Natural killer cell treated with Interleukin-12 subunit alpha and Interleukin-12 subunit beta and Interleukin-15 and Interleukin-18, amount 100 ng/mL, for 72 hours (primary cell): ENCODE results near the gene MAP1LC3B2. TPM values are rescaled to one million over a fixed set of nuclear protein-coding genes. Genes with fewer than 3 reads are reported as not detected.
"Not testable (repeated sequence)": the region's sequence is repeated elsewhere in the genome, so short reads cannot be mapped to it uniquely, and the experiment has no call there.

ENCODE experiments used
- ATAC-seq, 2 donors: fragments of 150-1000 bp; cut with Tn5 transposase in 1 of 2; sonication (Bioruptor Pico), chemical (Tn5 transposase) in 1 of 2; 2 replicates each; pipeline ENCODE4 v1.10.0; 2021
- DNase-seq: peaks from one replicate; pipeline ENCODE4 v3.0.0; 2022; ENCODE audit warnings: low spot score
- H3K27ac Mint-ChIP-seq, 2 donors: 1 replicate in 1 of 2; 2 replicates in 1 of 2; pipeline ENCODE4 v1.8.0; 2022; ENCODE audit warnings: mixed read lengths in 2 of 2, mild to moderate bottlenecking in 1 of 2, moderate library complexity in 1 of 2
- H3K27me3 Mint-ChIP-seq, 2 donors: 1 replicate in 1 of 2; 2 replicates in 1 of 2; pipeline ENCODE4 v1.8.0; 2022; ENCODE audit warnings: mixed read lengths in 2 of 2
- H3K36me3 Mint-ChIP-seq: one replicate; pipeline ENCODE4 v1.8.0; 2022; ENCODE audit warnings: mixed read lengths
- H3K4me1 Mint-ChIP-seq, 2 donors: 1 replicate in 1 of 2; 2 replicates in 1 of 2; pipeline ENCODE4 v1.8.0; 2022; ENCODE audit warnings: low read depth in 2 of 2, mixed read lengths in 2 of 2, mild to moderate bottlenecking in 1 of 2
- H3K4me3 Mint-ChIP-seq: one replicate; pipeline ENCODE4 v1.8.0; 2022; ENCODE audit warnings: mixed read lengths
- H3K9me3 Mint-ChIP-seq: 2 replicates; pipeline ENCODE4 v1.8.0; 2022; ENCODE audit warnings: mixed read lengths
- total RNA-seq, 2 donors: library from RNA; stranded (reverse); gene quantifications; one replicate each; pipeline ENCODE4 v1.2.3, GENCODE V29; 2022

MAP1LC3B2 gene
- total RNA-seq, 2 donors from 2014 or later: 1.2 to 2.8 TPM

GRCh38 chr12:116556964-116557698, 2.0 kb upstream of the MAP1LC3B2 start:
- Mint-ChIP-seq H3K4me1 (peaks cover 15 to 23% of the 10 kb centered on the region in 2 donors), H3K27me3 (peaks cover 7 to 12% of the 10 kb centered on the region in 2 donors), H3K9me3 (no peaks in the 10 kb centered on the region), H3K27ac (peak overlapping the region in 1 of 2 donors; percentile 38), H3K36me3 (peaks cover 5% of the 10 kb centered on the region), H3K4me3 (no peak overlapping the region)
- ATAC-seq (no peak), DNase-seq (peak; percentile 28)

- H3K36me3 Mint-ChIP-seq: peaks cover 8% of the 10 kb centered on the region
- DNase-seq: peak; percentile 44
- no peaks in the 10 kb centered on the region for H3K9me3 Mint-ChIP-seq
- ATAC-seq: no peak
- peak overlapping the region; percentile 88 for H3K4me3 Mint-ChIP-seq
- peak overlapping the region in 1 of 2 donors; percentile 83 for H3K27ac Mint-ChIP-seq
- H3K27me3 Mint-ChIP-seq: peaks cover 7 to 10% of the 10 kb centered on the region in 2 donors
- peaks cover 15 to 23% of the 10 kb centered on the region in 2 donors for H3K4me1 Mint-ChIP-seq
These were observed 660 bp upstream of the MAP1LC3B2 start for GRCh38 chr12:116558280-116559161.

- peaks cover 15 to 23% of the 10 kb centered on the region in 2 donors for H3K4me1 Mint-ChIP-seq
- H3K4me3 Mint-ChIP-seq: no peak overlapping the region
- no peaks in the 10 kb centered on the region for H3K9me3 Mint-ChIP-seq
- peaks cover 16 to 28% of the 10 kb centered on the region in 2 donors for H3K27me3 Mint-ChIP-seq
- no peak overlapping the region for H3K27ac Mint-ChIP-seq
- DNase-seq (peak; percentile 15), ATAC-seq (no peak)
- peaks cover 24% of the 10 kb centered on the region for H3K36me3 Mint-ChIP-seq
These were observed 2.1 kb downstream of the MAP1LC3B2 start for GRCh38 chr12:116561181-116561821.

GRCh38 chr12:116562090-116562489, 2.9 kb downstream of the MAP1LC3B2 start:
- ATAC-seq: no peak
- peaks cover 9 to 21% of the 10 kb centered on the region in 2 donors for H3K27me3 Mint-ChIP-seq
- no peak overlapping the region for H3K27ac Mint-ChIP-seq
- peaks cover 15 to 21% of the 10 kb centered on the region in 2 donors for H3K4me1 Mint-ChIP-seq
- H3K9me3 Mint-ChIP-seq: no peaks in the 10 kb centered on the region
- DNase-seq: peak; percentile 54
- H3K36me3 Mint-ChIP-seq: peaks cover 19% of the 10 kb centered on the region
- no peak overlapping the region for H3K4me3 Mint-ChIP-seq

- Mint-ChIP-seq H3K4me3 (no peak overlapping the region), H3K4me1 (peaks cover 15 to 21% of the 10 kb centered on the region in 2 donors), H3K9me3 (no peaks in the 10 kb centered on the region), H3K27me3 (peaks cover 7 to 21% of the 10 kb centered on the region in 2 donors), H3K27ac (no peak overlapping the region), H3K36me3 (peaks cover 19% of the 10 kb centered on the region)
- DNase-seq (no peak), ATAC-seq (no peak)
These were observed 4.1 kb downstream of the MAP1LC3B2 start for GRCh38 chr12:116563262-116563661.

GRCh38 chr12:116564080-116564479, 4.9 kb downstream of the MAP1LC3B2 start:
- ATAC-seq (no peak), DNase-seq (no peak)
- Mint-ChIP-seq H3K4me3 (no peak overlapping the region), H3K36me3 (peaks cover 19% of the 10 kb centered on the region), H3K27me3 (peaks cover 7 to 21% of the 10 kb centered on the region in 2 donors), H3K27ac (no peak overlapping the region), H3K4me1 (peaks cover 9 to 13% of the 10 kb centered on the region in 2 donors), H3K9me3 (no peaks in the 10 kb centered on the region)

GRCh38 chr12:116565221-116565620, 6.0 kb downstream of the MAP1LC3B2 start:
- H3K27ac Mint-ChIP-seq, ATAC-seq, H3K4me1 Mint-ChIP-seq, H3K4me3 Mint-ChIP-seq, H3K9me3 Mint-ChIP-seq: not testable (repeated sequence)
- Mint-ChIP-seq H3K36me3 (peaks cover 19% of the 10 kb centered on the region), H3K27me3 (peaks cover 10 to 21% of the 10 kb centered on the region in 2 donors)
- DNase-seq: peak; percentile 31

GRCh38 chr12:116565963-116566362, 6.8 kb downstream of the MAP1LC3B2 start:
- H3K27me3 Mint-ChIP-seq: peaks cover 11 to 21% of the 10 kb centered on the region in 2 donors
- H3K27ac Mint-ChIP-seq: no peak overlapping the region
- no peak overlapping the region for H3K4me3 Mint-ChIP-seq
- no peaks in the 10 kb centered on the region for H3K4me1 Mint-ChIP-seq
- ATAC-seq (no peak), DNase-seq (no peak)
- H3K9me3 Mint-ChIP-seq: no peaks in the 10 kb centered on the region
- peaks cover 19% of the 10 kb centered on the region for H3K36me3 Mint-ChIP-seq

- DNase-seq: no peak
- no peak overlapping the region for H3K27ac Mint-ChIP-seq
- H3K4me1 Mint-ChIP-seq: no peaks in the 10 kb centered on the region
- peaks cover 19% of the 10 kb centered on the region for H3K36me3 Mint-ChIP-seq
- peaks cover 11 to 21% of the 10 kb centered on the region in 2 donors for H3K27me3 Mint-ChIP-seq
- no peak for ATAC-seq
- no peak overlapping the region for H3K4me3 Mint-ChIP-seq
- H3K9me3 Mint-ChIP-seq: no peaks in the 10 kb centered on the region
These were observed 9.0 kb downstream of the MAP1LC3B2 start for GRCh38 chr12:116568203-116568602.

GRCh38 chr12:116571089-116571488, 11.9 kb downstream of the MAP1LC3B2 start:
- Mint-ChIP-seq H3K27me3 (peaks cover 2 to 6% of the 10 kb centered on the region in 2 donors), H3K4me3 (no peak overlapping the region), H3K4me1 (no peaks in the 10 kb centered on the region), H3K36me3 (no peaks in the 10 kb centered on the region), H3K27ac (no peak overlapping the region), H3K9me3 (no peaks in the 10 kb centered on the region)
- no peak for ATAC-seq
- peak; percentile 28 for DNase-seq

GRCh38 chr12:116573776-116574175, 14.6 kb downstream of the MAP1LC3B2 start:
- peaks cover 0 to 6% of the 10 kb centered on the region in 2 donors for H3K27me3 Mint-ChIP-seq
- no peaks in the 10 kb centered on the region for H3K9me3 Mint-ChIP-seq

GRCh38 chr12:116575754-116576153, 16.6 kb downstream of the MAP1LC3B2 start:
- not testable (repeated sequence) for ATAC-seq, H3K4me3 Mint-ChIP-seq, H3K27me3 Mint-ChIP-seq, H3K36me3 Mint-ChIP-seq, H3K4me1 Mint-ChIP-seq, H3K27ac Mint-ChIP-seq, H3K9me3 Mint-ChIP-seq
- peak; percentile 25 for DNase-seq

More at GRCh38 chr12:116573776-116574175, 14.6 kb downstream of the MAP1LC3B2 start:
- Mint-ChIP-seq H3K27ac (no peak overlapping the region), H3K4me1 (no peaks in the 10 kb centered on the region), H3K4me3 (no peak overlapping the region), H3K36me3 (no peaks in the 10 kb centered on the region)
- DNase-seq (peak; percentile 34), ATAC-seq (no peak)

GRCh38 chr12:116577154-116577561, 18.0 kb downstream of the MAP1LC3B2 start:
- Mint-ChIP-seq H3K36me3 (no peaks in the 10 kb centered on the region), H3K4me1 (no peaks in the 10 kb centered on the region), H3K4me3 (no peak overlapping the region), H3K9me3 (no peaks in the 10 kb centered on the region), H3K27ac (no peak overlapping the region), H3K27me3 (peaks cover 0 to 5% of the 10 kb centered on the region in 2 donors)
- DNase-seq: peak; percentile 8
- no peak for ATAC-seq
